GM06990 (cell line): ENCODE measurements around the gene SUPT3H.

Experiments used
- DNase-seq: peaks from one replicate; pipeline ENCODE4 v3.0.0-alpha.2; 2011; ENCODE audit not compliant: insufficient read length; ENCODE audit errors: extremely low read depth
- H3K27me3 ChIP-seq: replicated peaks from 2 replicates; pipeline ENCODE4 v1.6.0; 2011; ENCODE audit warnings: low read length; ENCODE audit not compliant: control insufficient read depth, insufficient read depth
- H3K36me3 ChIP-seq: 2 replicates; pipeline ENCODE4 v1.5.1; 2011; ENCODE audit warnings: low read length; ENCODE audit not compliant: control insufficient read depth, insufficient read depth
- H3K4me3 ChIP-seq: replicated peaks from 2 replicates; pipeline ENCODE4 v1.5.1; 2011; ENCODE audit warnings: low read depth, mild to moderate bottlenecking, control low read depth, low read length
- CTCF ChIP-seq: IDR thresholded peaks from 2 replicates; pipeline ENCODE4 v1.5.1; 2011; ENCODE audit warnings: low read length, control low read depth, mild to moderate bottlenecking, inconsistent platforms; ENCODE audit not compliant: insufficient read depth, poor library complexity, severe bottlenecking

The SUPT3H gene

GRCh38 chr6:45036103-45036502 lies 341.6 kb downstream of the SUPT3H start:
- H3K27me3 ChIP-seq = no peaks in the 10 kb centered on the region
- H3K4me3 ChIP-seq = no peak overlapping the region
- H3K36me3 ChIP-seq = no peaks in the 10 kb centered on the region

GRCh38 chr6:45032426-45032825 lies 345.3 kb downstream of the SUPT3H start:
- Histone ChIP-seq H3K36me3 (no peaks in the 10 kb centered on the region), H3K4me3 (no peak overlapping the region), H3K27me3 (no peaks in the 10 kb centered on the region)
- no peak for TF ChIP-seq CTCF
- DNase-seq = no peak

More at GRCh38 chr6:45036103-45036502, 341.6 kb downstream of the SUPT3H start:
- no peak for TF ChIP-seq CTCF
- no peak for DNase-seq

- TF ChIP-seq CTCF = no peak
- no peaks in the 10 kb centered on the region for H3K36me3 ChIP-seq
- no peaks in the 10 kb centered on the region for H3K27me3 ChIP-seq
- DNase-seq = peak; percentile 6
- H3K4me3 ChIP-seq = no peak overlapping the region
Observed at GRCh38 chr6:45031601-45032000, 346.1 kb downstream of the SUPT3H start.

GRCh38 chr6:45027126-45027525 lies 350.6 kb downstream of the SUPT3H start:
- H3K36me3 ChIP-seq = no peaks in the 10 kb centered on the region
- no peak for DNase-seq
- H3K27me3 ChIP-seq = no peaks in the 10 kb centered on the region
- H3K4me3 ChIP-seq = no peak overlapping the region
- TF ChIP-seq CTCF = no peak

GRCh38 chr6:45026003-45026516 lies 351.7 kb downstream of the SUPT3H start:
- no peak for TF ChIP-seq CTCF
- no peaks in the 10 kb centered on the region for H3K27me3 ChIP-seq
- no peak for DNase-seq
- H3K36me3 ChIP-seq = no peaks in the 10 kb centered on the region
- H3K4me3 ChIP-seq = no peak overlapping the region

GRCh38 chr6:45024610-45025009 lies 353.1 kb downstream of the SUPT3H start:
- no peaks in the 10 kb centered on the region for H3K36me3 ChIP-seq
- no peak overlapping the region for H3K4me3 ChIP-seq
- no peak for TF ChIP-seq CTCF
- no peak for DNase-seq
- H3K27me3 ChIP-seq = no peaks in the 10 kb centered on the region
